SJSA1 (cell line): ENCODE results near the gene MEI4. TPM values are rescaled to one million over a fixed set of nuclear protein-coding genes. Genes with fewer than 3 reads are reported as not detected.
"Not testable (repeated sequence)": the region's sequence is repeated elsewhere in the genome, so short reads cannot be mapped to it uniquely, and the experiment has no call there.

Experiments used
- DNase-seq, 2 experiments: peaks; one replicate each; pipeline ENCODE4 v3.0.0-alpha.2; 2015 to 2020; ENCODE audit warnings: low spot score in 2 of 2, low read depth in 1 of 2
- H3K27ac ChIP-seq: fragments of 250-450 bp; sonication (Bioruptor Pico); 2 replicates; pipeline ENCODE4 v1.5.1; 2020; ENCODE audit warnings: mild to moderate bottlenecking, moderate library complexity
- H3K27me3 ChIP-seq: fragments of 250-450 bp; sonication (Bioruptor Pico); replicated peaks from 2 replicates; pipeline ENCODE4 v1.5.1; 2020; ENCODE audit warnings: mild to moderate bottlenecking, moderate library complexity
- H3K36me3 ChIP-seq: fragments of 250-450 bp; sonication (Bioruptor Pico); 2 replicates; pipeline ENCODE4 v1.5.1; 2020; ENCODE audit warnings: mild to moderate bottlenecking
- H3K4me1 ChIP-seq: fragments of 250-450 bp; sonication (Bioruptor Pico); replicated peaks from 2 replicates; pipeline ENCODE4 v1.6.1; 2021; ENCODE audit warnings: mild to moderate bottlenecking
- H3K4me3 ChIP-seq: fragments of 250-450 bp; sonication (Bioruptor Pico); 2 replicates; pipeline ENCODE4 v1.5.1; 2020; ENCODE audit warnings: mild to moderate bottlenecking
- H3K9me3 ChIP-seq: fragments of 250-450 bp; sonication (Bioruptor Pico); replicated peaks from 2 replicates; pipeline ENCODE4 v1.5.1; 2020; ENCODE audit warnings: mild to moderate bottlenecking
- total RNA-seq: library from RNA; depleted of rRNA; stranded (reverse); fragments of >200 nt; shearing (Covaris generic); gene quantifications from 2 replicates; pipeline ENCODE4 v1.2.3, GENCODE V29; 2014

Gene MEI4
- total RNA-seq, 1 experiment from 2014 or later, result not detected

- not testable (repeated sequence) for H3K4me1 ChIP-seq, H3K9me3 ChIP-seq, H3K27me3 ChIP-seq, H3K36me3 ChIP-seq, DNase-seq, H3K4me3 ChIP-seq, H3K27ac ChIP-seq
Measured at GRCh38 chr6:77736010-77736409, 83.2 kb downstream of the MEI4 start.

GRCh38 chr6:77740380-77740779, 87.5 kb downstream of the MEI4 start:
- no peaks in the 10 kb centered on the region for H3K36me3 ChIP-seq
- no peaks in the 10 kb centered on the region for H3K27me3 ChIP-seq
- no peak overlapping the region for H3K4me3 ChIP-seq
- no peaks in the 10 kb centered on the region for H3K4me1 ChIP-seq
- H3K27ac ChIP-seq, result no peak overlapping the region
- H3K9me3 ChIP-seq, result no peaks in the 10 kb centered on the region
- no peak for DNase-seq

- H3K4me1 ChIP-seq, H3K27me3 ChIP-seq, H3K27ac ChIP-seq, H3K4me3 ChIP-seq, H3K36me3 ChIP-seq, H3K9me3 ChIP-seq, DNase-seq: not testable (repeated sequence)
Measured at GRCh38 chr6:77752156-77752555, 99.3 kb downstream of the MEI4 start.

- no peak for DNase-seq
- Histone ChIP-seq H3K27me3 (no peaks in the 10 kb centered on the region), H3K4me1 (no peaks in the 10 kb centered on the region), H3K27ac (no peak overlapping the region), H3K9me3 (no peaks in the 10 kb centered on the region), H3K4me3 (no peak overlapping the region), H3K36me3 (no peaks in the 10 kb centered on the region)
Measured at GRCh38 chr6:77762386-77762785, 109.5 kb downstream of the MEI4 start.

- H3K9me3 ChIP-seq, result no peaks in the 10 kb centered on the region
- DNase-seq, result no peak
- no peak overlapping the region for H3K4me3 ChIP-seq
Measured at GRCh38 chr6:77763124-77763523, 110.3 kb downstream of the MEI4 start.

GRCh38 chr6:77764364-77764763, 111.5 kb downstream of the MEI4 start:
- H3K27me3 ChIP-seq, result no peaks in the 10 kb centered on the region
- no peaks in the 10 kb centered on the region for H3K9me3 ChIP-seq
- no peak for DNase-seq
- no peaks in the 10 kb centered on the region for H3K36me3 ChIP-seq
- H3K4me3 ChIP-seq, result no peak overlapping the region
- no peaks in the 10 kb centered on the region for H3K4me1 ChIP-seq
- H3K27ac ChIP-seq, result no peak overlapping the region

More at GRCh38 chr6:77763124-77763523, 110.3 kb downstream of the MEI4 start:
- no peaks in the 10 kb centered on the region for H3K27me3 ChIP-seq
- H3K36me3 ChIP-seq, result no peaks in the 10 kb centered on the region
- no peak overlapping the region for H3K27ac ChIP-seq
- no peaks in the 10 kb centered on the region for H3K4me1 ChIP-seq

- no peaks in the 10 kb centered on the region for H3K4me1 ChIP-seq
- H3K9me3 ChIP-seq, result no peaks in the 10 kb centered on the region
- H3K27ac ChIP-seq, result no peak overlapping the region
- H3K4me3 ChIP-seq, result no peak overlapping the region
- no peaks in the 10 kb centered on the region for H3K27me3 ChIP-seq
- DNase-seq, result no peak
- H3K36me3 ChIP-seq, result no peaks in the 10 kb centered on the region
Measured at GRCh38 chr6:77773157-77773822, 120.5 kb downstream of the MEI4 start.

GRCh38 chr6:77774457-77774856, 121.6 kb downstream of the MEI4 start:
- Histone ChIP-seq H3K36me3 (no peaks in the 10 kb centered on the region), H3K27ac (no peak overlapping the region), H3K9me3 (no peaks in the 10 kb centered on the region), H3K4me1 (no peaks in the 10 kb centered on the region), H3K4me3 (no peak overlapping the region), H3K27me3 (no peaks in the 10 kb centered on the region)
- no peak for DNase-seq

GRCh38 chr6:77776441-77776840, 123.6 kb downstream of the MEI4 start:
- H3K36me3 ChIP-seq, result no peaks in the 10 kb centered on the region
- H3K27ac ChIP-seq, result no peak overlapping the region
- DNase-seq, result no peak
- no peaks in the 10 kb centered on the region for H3K4me1 ChIP-seq
- no peaks in the 10 kb centered on the region for H3K27me3 ChIP-seq
- H3K9me3 ChIP-seq, result no peaks in the 10 kb centered on the region
- H3K4me3 ChIP-seq, result no peak overlapping the region

- H3K27me3 ChIP-seq, result no peaks in the 10 kb centered on the region
- H3K4me1 ChIP-seq, result no peaks in the 10 kb centered on the region
- H3K27ac ChIP-seq, result no peak overlapping the region
- no peaks in the 10 kb centered on the region for H3K36me3 ChIP-seq
- no peak overlapping the region for H3K4me3 ChIP-seq
- no peaks in the 10 kb centered on the region for H3K9me3 ChIP-seq
- no peak for DNase-seq
Measured at GRCh38 chr6:77778527-77778926, 125.7 kb downstream of the MEI4 start.

GRCh38 chr6:77786935-77787629, 134.2 kb downstream of the MEI4 start:
- H3K36me3 ChIP-seq, result no peaks in the 10 kb centered on the region
- no peak overlapping the region for H3K4me3 ChIP-seq
- H3K9me3 ChIP-seq, result no peaks in the 10 kb centered on the region
- H3K4me1 ChIP-seq, result no peaks in the 10 kb centered on the region
- DNase-seq, result no peak
- no peak overlapping the region for H3K27ac ChIP-seq
- H3K27me3 ChIP-seq, result no peaks in the 10 kb centered on the region

GRCh38 chr6:77796824-77797809, 144.3 kb downstream of the MEI4 start:
- Histone ChIP-seq H3K36me3 (no peaks in the 10 kb centered on the region), H3K4me3 (no peak overlapping the region)

GRCh38 chr6:77812304-77812703, 159.5 kb downstream of the MEI4 start:
- DNase-seq, result no peak
- Histone ChIP-seq H3K27ac (no peak overlapping the region), H3K36me3 (no peaks in the 10 kb centered on the region), H3K27me3 (no peaks in the 10 kb centered on the region), H3K4me1 (no peaks in the 10 kb centered on the region), H3K9me3 (no peaks in the 10 kb centered on the region), H3K4me3 (no peak overlapping the region)

More at GRCh38 chr6:77796824-77797809, 144.3 kb downstream of the MEI4 start:
- no peaks in the 10 kb centered on the region for H3K27me3 ChIP-seq
- H3K4me1 ChIP-seq, result no peaks in the 10 kb centered on the region
- no peak overlapping the region for H3K27ac ChIP-seq
- no peaks in the 10 kb centered on the region for H3K9me3 ChIP-seq
- no peak for DNase-seq

- H3K9me3 ChIP-seq, result no peaks in the 10 kb centered on the region
- no peak for DNase-seq
- H3K36me3 ChIP-seq, result no peaks in the 10 kb centered on the region
- H3K27me3 ChIP-seq, result no peaks in the 10 kb centered on the region
- H3K4me3 ChIP-seq, result no peak overlapping the region
- no peaks in the 10 kb centered on the region for H3K4me1 ChIP-seq
- H3K27ac ChIP-seq, result no peak overlapping the region
Measured at GRCh38 chr6:77813090-77813489, 160.3 kb downstream of the MEI4 start.
